Heart left ventricle (tissue), 16 donors: Measurements from ENCODE around the gene CEACAM16. TPM values are rescaled to one million over a fixed set of nuclear protein-coding genes. Genes with fewer than 3 reads are reported as not detected.
A peak's percentile ranks its signal among the peaks of the same experiment; 100 is the strongest.

Experiments
- ATAC-seq, 4 donors: fragments of 200-7000 bp; cut with Tn5 transposase; one replicate each; pipeline ENCODE4 v1.9.1; 2020 to 2022; ENCODE audit warnings: moderate library complexity in 4 of 4, mild to moderate bottlenecking in 3 of 4, moderate number of reproducible peaks in 1 of 4
- DNase-seq, 5 donors: peaks; one replicate each; pipeline ENCODE4 v3.0.0-alpha.2; 2020
- H3K27ac ChIP-seq, 12 donors: fragments of 200-600 bp; sonication (generic) in 4 of 12; one replicate each; pipeline versions ENCODE4 v1.5.0 to v1.8.0; 2016 to 2022; ENCODE audit warnings: mild to moderate bottlenecking in 2 of 12
- H3K27me3 ChIP-seq, 9 donors: fragments of 200-600 bp; sonication (generic) in 2 of 9; one replicate each; pipeline versions ENCODE4 v1.5.1 to v1.8.0; 2016 to 2022; ENCODE audit warnings: mild to moderate bottlenecking in 3 of 9
- H3K36me3 ChIP-seq, 9 donors: fragments of 200-600 bp; sonication (generic) in 2 of 9; one replicate each; pipeline versions ENCODE4 v1.5.0 to v1.8.0; 2018 to 2022; ENCODE audit warnings: mild to moderate bottlenecking in 2 of 9
- H3K4me1 ChIP-seq, 12 donors: fragments of 200-600 bp; sonication (generic) in 4 of 12; one replicate each; pipeline versions ENCODE4 v1.5.0 to v1.8.0; 2016 to 2022; ENCODE audit warnings: mild to moderate bottlenecking in 3 of 12
- H3K4me3 ChIP-seq, 12 donors: fragments of 200-600 bp; sonication (generic) in 4 of 12; one replicate each; pipeline versions ENCODE4 v1.5.0 to v1.8.0; 2017 to 2022; ENCODE audit warnings: mild to moderate bottlenecking in 9 of 12, moderate library complexity in 4 of 12
- H3K9me3 ChIP-seq, 12 donors: fragments of 200-600 bp; sonication (generic) in 4 of 12; one replicate each; pipeline versions ENCODE4 v1.5.0 to v1.8.0; 2016 to 2022; ENCODE audit warnings: mild to moderate bottlenecking in 1 of 12
- CTCF ChIP-seq, 12 donors: fragments of 200-600 bp; sonication (generic) in 4 of 12; IDR thresholded peaks; one replicate each; pipeline versions ENCODE4 v1.5.0 to v1.8.0; 2018 to 2022; ENCODE audit warnings: antibody characterized with exemption in 12 of 12, mild to moderate bottlenecking in 5 of 12
- POLR2A ChIP-seq, 2 donors: fragments of 450-650 bp; IDR thresholded peaks; one replicate each; pipeline ENCODE4 v1.6.1; 2017; ENCODE audit warnings: antibody characterized with exemption in 2 of 2, mild to moderate bottlenecking in 2 of 2, moderate library complexity in 2 of 2
- WGBS, 4 donors: extraction: QIAGEN DNeasy Blood & Tissue Kit in 2 of 4; methylation state at CpG; one replicate each; pipeline versions ENCODE4 v1.1.5 to v1.1.7; 2013 to 2018; 5-methylcytosine and 5-hydroxymethylcytosine counted together
- intact Hi-C, 10 donors: fragments of 100-400 bp; cut with DNase I; formaldehyde crosslinking; loops; one replicate each; pipeline versions ENCODE4 v1.11.1 to v1.14.2; 2022
- long read RNA-seq, 3 donors: library from polyadenylated mRNA; unstranded; transcript quantifications; one replicate each; pipeline ENCODE4 v2.0.0, GENCODE V29; 2020 to 2021
- polyA plus RNA-seq, 2 donors: library from polyadenylated mRNA; stranded (reverse); fragments of 200-250 nt; gene quantifications; one replicate each; pipeline ENCODE4 v1.2.3, GENCODE V29; 2013
- total RNA-seq, 9 donors: library from RNA; depleted of rRNA in 2 of 9; stranded (reverse); fragments of >200 nt in 2 of 9; fragmentation: NEBNext Ultra II Directional in 3 of 9; extraction: Animal tissue kit (Norgen Biotek cat#: 25700) in 3 of 9; gene quantifications; one replicate each; pipeline versions ENCODE4 v1.1.0 to v1.2.4, GENCODE V29; 2016 to 2023
- donor health status: ischemic (EF 13 %, LVEDD 7.1; RV severe dilation, severe dysfunction).
- donor health status: healthy with polysubstance abuse.
- donor health status: DM: no; HTN: yes; CAD: no.
- donor health status: DM: no; HTN: no; CAD: no.
- donor health status: ischemic (EF 25% LVEDD 6.9; RV normal size, moderate dysfunction).
- donor health status: ischemic (EF 25% LVEDD 5.7; RV mildly dilated, moderate dysfunction).
- donor health status: healthy.
- donor health status: DM: yes; HTN: yes; CAD: no.
- donor health status: ischemic (EF 35%, LVEDD 5.7; RV mildly dilated, moderate dysfunction).
- donor health status: nonischemic (EF 11% LVEDD 7.7; RV severe dilation, severe dysfunction).
- donor health status: DM: yes; HTN: yes; CAD: no.
- donor health status: PGD.
- donor health status: ischemic (EF 29% LVEDD 5.4; RV normal size, mild dysfunction).
- donor health status: nonischemic (EF 23%, LVEDD 6.1; RV moderate dilation, normal function).

Gene CEACAM16
- total RNA-seq (not detected), polyA plus RNA-seq (not detected)
- long read RNA-seq, donor 1, result 0 reads
- long read RNA-seq, donor 2, result 0 reads
- long read RNA-seq, donor 3, result 0 reads

GRCh38 chr19:44698492-44699201 is at the start of gene CEACAM16:
Gene CEACAM16 (plus strand): TSS chr19:44699151. CDS start chr19:44701457, 2,306 bp downstream.
- Histone ChIP-seq H3K27me3 (no peaks in the 10 kb centered on the region), H3K9me3 (no peaks in the 10 kb centered on the region), H3K36me3 (no peaks in the 10 kb centered on the region), H3K4me3 (no peak within 1 kb of the TSS), H3K27ac (no peak within 1 kb of the TSS), H3K4me1 (peaks cover 0 to 11% (median 2%) of the 10 kb centered on the region in 12 donors)
- intact Hi-C loops, result no loop called here
- WGBS, 4 donors, result 88 to 92% (median 90%) methylated on average over 11 to 13 of the region's 13 CpGs
- DNase-seq, result no peak
- peak in 1 of 4 donors; percentile 14 for ATAC-seq
- TF ChIP-seq POLR2A (IDR thresholded peaks at IDR 0.05) (no peak), CTCF (IDR thresholded peaks at IDR 0.05) (no peak)

GRCh38 chr19:44649578-44650145 is 49.3 kb upstream of the CEACAM16 start:
- DNase-seq, result no peak
- TF ChIP-seq POLR2A (IDR thresholded peaks at IDR 0.05), result no peak
- TF ChIP-seq CTCF (IDR thresholded peaks at IDR 0.05), result no peak
- intact Hi-C loops, result loop anchor here in 3 of 10 donors (2.0 to 5.0 kb wide), 3 partner anchors 37 to 62 kb away; partner anchors contain the start of gene IGSF23 (in 1 of the 3)
- Histone ChIP-seq H3K4me1 (peaks cover 6 to 59% (median 33%) of the 10 kb centered on the region in 12 donors), H3K27ac (peak overlapping the region in 8 of 12 donors; percentile 66 to 81 (median 75)), H3K27me3 (no peaks in the 10 kb centered on the region), H3K9me3 (no peaks in the 10 kb centered on the region), H3K36me3 (peaks cover 0 to 57% (median 46%) of the 10 kb centered on the region in 9 donors), H3K4me3 (no peak overlapping the region)
- ATAC-seq, result no peak
- 66 to 84% (median 79%) methylated on average over 14 to 15 of the region's 15 CpGs for WGBS, 4 donors

- DNase-seq (no peak), ATAC-seq (no peak)
- H3K9me3 ChIP-seq, result no peaks in the 10 kb centered on the region
- H3K4me3 ChIP-seq, result no peak overlapping the region
- H3K27ac ChIP-seq, result no peak overlapping the region
- H3K36me3 ChIP-seq, result peaks cover 0 to 83% (median 70%) of the 10 kb centered on the region in 9 donors
- peaks cover 0 to 33% (median 13%) of the 10 kb centered on the region in 12 donors for H3K4me1 ChIP-seq
- H3K27me3 ChIP-seq, result no peaks in the 10 kb centered on the region
- TF ChIP-seq CTCF (IDR thresholded peaks at IDR 0.05), result no peak
- TF ChIP-seq POLR2A (IDR thresholded peaks at IDR 0.05), result no peak
- intact Hi-C loops, result loop anchor here in 1 of 10 donors (5.0 kb wide), 1 partner anchor 66 kb away; no protein-coding TSS in a partner anchor
- 85 to 94% (median 86%) methylated on average over 5 of the region's 5 CpGs for WGBS, 4 donors
These were observed 45.6 kb upstream of the CEACAM16 start for GRCh38 chr19:44653343-44653742.
